GM23338 (cell line): ENCODE data around the gene METTL24. TPM values are rescaled to one million over a fixed set of nuclear protein-coding genes. Genes with fewer than 3 reads are reported as not detected.

Experiments
- ATAC-seq: fragments of 200-7000 bp; cut with Tn5 transposase; 3 replicates; pipeline ENCODE4 v1.9.1; 2020
- DNase-seq: peaks from one replicate; pipeline ENCODE4 v3.0.0-alpha.2; 2015; ENCODE audit warnings: low spot score
- H2AFZ ChIP-seq: fragments of 200-600 bp; sonication (generic); 2 replicates; pipeline ENCODE4 v1.8.0; 2016; ENCODE audit warnings: antibody characterized with exemption, mild to moderate bottlenecking, moderate library complexity
- H3F3A ChIP-seq: fragments of 200-600 bp; sonication (generic); replicated peaks from 2 replicates; pipeline ENCODE4 v1.8.0; 2017; ENCODE audit warnings: antibody characterized with exemption, mixed run types, low read depth
- H3K27ac ChIP-seq: fragments of 200-600 bp; sonication (generic); 2 replicates; pipeline ENCODE4 v1.6.1; 2016; ENCODE audit warnings: low read depth
- H3K27me3 ChIP-seq: fragments of 200-600 bp; sonication (generic); 2 replicates; pipeline ENCODE4 v1.8.0; 2016; ENCODE audit warnings: mild to moderate bottlenecking, mixed run types, moderate library complexity; ENCODE audit not compliant: insufficient read depth
- H3K36me3 ChIP-seq: fragments of 200-600 bp; sonication (generic); 2 replicates; pipeline ENCODE4 v1.8.0; 2016; ENCODE audit warnings: mild to moderate bottlenecking; ENCODE audit not compliant: insufficient read depth
- H3K4me1 ChIP-seq: fragments of 200-600 bp; sonication (generic); 2 replicates; pipeline ENCODE4 v1.8.0; 2016; ENCODE audit warnings: mild to moderate bottlenecking, moderate library complexity; ENCODE audit not compliant: insufficient read depth
- H3K4me2 ChIP-seq: fragments of 200-600 bp; sonication (generic); 2 replicates; pipeline ENCODE4 v1.7.1; 2017; ENCODE audit warnings: mixed run types
- H3K4me3 ChIP-seq: fragments of 200-600 bp; sonication (generic); 2 replicates; pipeline ENCODE4 v1.6.1; 2016; ENCODE audit warnings: mixed run types
- H3K79me2 ChIP-seq: fragments of 200-600 bp; sonication (generic); replicated peaks from 2 replicates; pipeline ENCODE4 v1.8.0; 2017; ENCODE audit warnings: mild to moderate bottlenecking; ENCODE audit not compliant: insufficient read depth
- H3K9me2 ChIP-seq: fragments of 200-600 bp; sonication (generic); 2 replicates; pipeline ENCODE4 v1.8.0; 2017; ENCODE audit not compliant: insufficient read depth
- H4K20me1 ChIP-seq: fragments of 200-600 bp; sonication (generic); replicated peaks from 2 replicates; pipeline ENCODE4 v1.8.0; 2017; ENCODE audit warnings: mild to moderate bottlenecking; ENCODE audit not compliant: insufficient read depth
- H3K27ac Mint-ChIP-seq: 2 replicates; pipeline ENCODE4 v1.8.0; 2020; ENCODE audit warnings: inconsistent platforms, mild to moderate bottlenecking, moderate library complexity, mixed read lengths
- H3K27me3 Mint-ChIP-seq: 3 replicates; pipeline ENCODE4 v1.8.0; 2022; ENCODE audit warnings: low read depth, mild to moderate bottlenecking, moderate library complexity, mixed read lengths, inconsistent platforms; ENCODE audit not compliant: insufficient read depth, poor library complexity
- H3K36me3 Mint-ChIP-seq: 3 replicates; pipeline ENCODE4 v1.8.0; 2021; ENCODE audit warnings: low read depth, mild to moderate bottlenecking, inconsistent platforms, moderate library complexity, mixed read lengths
- H3K4me1 Mint-ChIP-seq: 3 replicates; pipeline ENCODE4 v1.8.0; 2020; ENCODE audit warnings: mild to moderate bottlenecking, inconsistent platforms, mixed read lengths
- H3K4me3 Mint-ChIP-seq: 3 replicates; pipeline ENCODE4 v1.8.0; 2021; ENCODE audit warnings: moderate library complexity, mild to moderate bottlenecking, inconsistent platforms, mixed read lengths
- H3K9me3 Mint-ChIP-seq: 3 replicates; pipeline ENCODE4 v1.8.0; 2020; ENCODE audit warnings: moderate library complexity, mild to moderate bottlenecking, inconsistent platforms, mixed read lengths
- CREB1 ChIP-seq: fragments of 250-450 bp; sonication (Bioruptor Pico); IDR thresholded peaks from 2 replicates; pipeline ENCODE4 v1.5.0; 2020; ENCODE audit warnings: low read depth, mild to moderate bottlenecking, moderate library complexity
- EZH2 ChIP-seq: fragments of 200-600 bp; sonication (generic); IDR thresholded peaks from one replicate; pipeline ENCODE4 v1.8.0; 2017; ENCODE audit warnings: antibody characterized with exemption, mild to moderate bottlenecking, low read depth; ENCODE audit not compliant: unreplicated experiment
- EZH2phosphoT487 ChIP-seq: fragments of 200-600 bp; sonication (generic); IDR thresholded peaks from one replicate; pipeline ENCODE4 v1.8.1; 2018; ENCODE audit warnings: antibody characterized with exemption; ENCODE audit not compliant: unreplicated experiment
- POLR2AphosphoS5 ChIP-seq: IDR thresholded peaks from 2 replicates; pipeline ENCODE4 v1.6.1; 2016; ENCODE audit warnings: antibody characterized with exemption, low read depth
- STAT1 ChIP-seq: IDR thresholded peaks from one replicate; pipeline ENCODE4 v1.6.1; 2016; ENCODE audit warnings: antibody characterized with exemption; ENCODE audit not compliant: unreplicated experiment
- ZNF114 ChIP-seq: fragments of 250-450 bp; sonication (Bioruptor Pico); IDR thresholded peaks from 2 replicates; pipeline ENCODE4 v1.5.0; 2020; ENCODE audit warnings: mild to moderate bottlenecking, moderate library complexity
- ZNF331 ChIP-seq: fragments of 250-450 bp; sonication (Bioruptor Pico); IDR thresholded peaks from 2 replicates; pipeline ENCODE4 v1.5.0; 2020; ENCODE audit warnings: low read depth, mild to moderate bottlenecking, moderate library complexity
- polyA plus RNA-seq: library from polyadenylated mRNA; unstranded; fragments of >200 nt; fragmentation: Nextera tagmentation; extraction: Ambion mirVana; gene quantifications from 2 replicates; pipeline ENCODE4 v1.2.1, GENCODE V29; 2016
- total RNA-seq: library from RNA; depleted of rRNA; stranded (reverse); fragments of >200 nt; shearing (Covaris generic); gene quantifications from 2 replicates; pipeline ENCODE4 v1.2.3, GENCODE V29; 2014
- TF ChIP-seq, protein P1 (sequence below), 2 experiments: fragments of 200-600 bp in 1 of 2; sonication (generic) in 1 of 2; conservative IDR thresholded peaks; 2 replicates each; pipeline versions ENCODE4 v1.5.1 to v1.6.1; 2016 to 2017; ENCODE audit warnings: antibody characterized with exemption in 2 of 2, low read depth in 2 of 2, mild to moderate bottlenecking in 2 of 2, moderate library complexity in 1 of 2
- TF ChIP-seq, protein P2 (sequence below): IDR thresholded peaks from one replicate; pipeline ENCODE4 v1.6.1; 2018; ENCODE audit warnings: antibody characterized with exemption; ENCODE audit not compliant: unreplicated experiment

The METTL24 gene
- total and polyA plus RNA-seq, 2 experiments from 2014 or later = 0.35 TPM; not detected in 1

DNA sequence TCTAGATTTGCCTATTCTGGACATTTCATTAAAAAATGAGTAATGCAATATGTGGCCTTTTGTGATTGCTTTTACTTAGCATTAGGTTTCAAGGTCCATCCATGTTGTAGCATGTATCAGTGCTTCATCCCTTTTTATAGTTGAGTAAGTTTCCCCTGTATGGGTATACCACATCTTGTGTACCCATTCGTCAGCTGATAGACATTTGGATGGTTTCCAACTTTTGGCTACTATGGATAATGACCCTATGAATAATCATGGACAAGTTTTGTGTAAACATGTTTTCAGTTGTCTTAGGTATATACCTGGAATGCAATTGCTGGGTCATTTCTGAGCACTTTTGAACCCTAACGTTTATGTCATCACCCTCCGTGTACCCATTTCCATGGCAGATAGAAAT, 15.4 kb downstream of the METTL24 start:
- Histone ChIP-seq H3K4me3 (no peak overlapping the region), H3K27ac (no peak overlapping the region), H2AFZ (no peak overlapping the region), H3K36me3 (no peaks in the 10 kb centered on the region), H4K20me1 (no peaks in the 10 kb centered on the region), H3K9me2 (no peaks in the 10 kb centered on the region), H3K4me2 (no peak overlapping the region), H3K27me3 (no peaks in the 10 kb centered on the region), H3K4me1 (no peaks in the 10 kb centered on the region), H3F3A (no peaks in the 10 kb centered on the region), H3K79me2 (no peaks in the 10 kb centered on the region)
- DNase-seq = no peak
- TF ChIP-seq STAT1 (no peak), CREB1 (CRISPR knock-in tag) (no peak), POLR2AphosphoS5 (no peak), ZNF331 (CRISPR knock-in tag) (no peak), EZH2 (no peak)
- no peak overlapping the region for H3K27ac Mint-ChIP-seq
- H3K4me1 Mint-ChIP-seq = peaks cover 8% of the 10 kb centered on the region
- no peaks in the 10 kb centered on the region for H3K36me3 Mint-ChIP-seq
- no peaks in the 10 kb centered on the region for H3K9me3 Mint-ChIP-seq
- no peaks in the 10 kb centered on the region for H3K27me3 Mint-ChIP-seq
- H3K4me3 Mint-ChIP-seq = no peak overlapping the region
- no peak for ATAC-seq

DNA sequence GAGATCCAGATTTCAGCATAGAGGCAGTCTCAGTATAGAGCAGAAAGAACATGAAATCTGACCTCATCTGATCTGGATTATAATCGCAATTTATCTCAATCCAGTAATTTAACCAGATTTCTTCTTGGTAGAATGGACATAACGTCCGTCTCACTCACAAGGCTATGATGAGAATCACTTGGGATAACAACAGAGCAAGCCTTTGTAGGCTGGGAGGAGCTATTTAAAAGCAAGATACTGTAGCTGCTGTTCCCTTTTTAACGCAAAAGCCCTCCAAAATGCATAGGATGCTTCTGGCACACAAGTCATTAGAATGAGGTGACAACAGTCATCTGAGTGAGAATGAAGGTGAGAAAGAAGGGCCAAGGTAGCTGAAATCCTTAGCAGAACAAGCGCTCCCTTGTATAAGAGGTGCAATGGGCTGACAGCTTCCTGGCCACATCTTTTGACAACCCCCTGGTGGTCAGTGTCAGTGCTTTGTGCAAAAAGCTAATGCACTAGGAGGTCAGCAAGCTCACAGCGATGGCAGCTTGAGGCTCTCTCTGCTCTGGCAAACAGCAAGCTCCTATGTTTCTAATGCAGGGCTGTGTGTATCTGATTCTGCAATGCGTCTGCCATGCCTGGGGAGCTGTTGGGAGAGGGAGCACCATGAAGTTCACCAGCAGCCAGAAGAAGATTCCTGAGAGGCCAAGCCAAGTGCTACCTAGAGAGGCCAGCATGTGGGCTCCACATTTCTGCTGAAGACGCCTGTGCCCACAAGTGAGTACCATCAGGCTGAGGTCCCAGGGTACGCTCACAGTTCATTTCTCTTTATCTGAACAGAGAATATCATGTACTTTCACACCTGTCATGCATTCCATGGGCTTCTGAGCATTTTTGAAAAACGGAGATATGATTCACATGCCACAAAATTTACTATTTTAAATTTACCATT, 16.2 kb downstream of the METTL24 start:
- peak; percentile 97 for ATAC-seq
- no peak overlapping the region for H3K4me3 ChIP-seq
- no peaks in the 10 kb centered on the region for H3F3A ChIP-seq
- Mint-ChIP-seq H3K27ac (no peak overlapping the region), H3K4me3 (no peak overlapping the region), H3K27me3 (no peaks in the 10 kb centered on the region), H3K4me1 (peaks cover 8% of the 10 kb centered on the region), H3K36me3 (no peaks in the 10 kb centered on the region), H3K9me3 (no peaks in the 10 kb centered on the region)
- peak; percentile 79 for DNase-seq
- H4K20me1 ChIP-seq = no peaks in the 10 kb centered on the region
- TF ChIP-seq, protein P1, sequence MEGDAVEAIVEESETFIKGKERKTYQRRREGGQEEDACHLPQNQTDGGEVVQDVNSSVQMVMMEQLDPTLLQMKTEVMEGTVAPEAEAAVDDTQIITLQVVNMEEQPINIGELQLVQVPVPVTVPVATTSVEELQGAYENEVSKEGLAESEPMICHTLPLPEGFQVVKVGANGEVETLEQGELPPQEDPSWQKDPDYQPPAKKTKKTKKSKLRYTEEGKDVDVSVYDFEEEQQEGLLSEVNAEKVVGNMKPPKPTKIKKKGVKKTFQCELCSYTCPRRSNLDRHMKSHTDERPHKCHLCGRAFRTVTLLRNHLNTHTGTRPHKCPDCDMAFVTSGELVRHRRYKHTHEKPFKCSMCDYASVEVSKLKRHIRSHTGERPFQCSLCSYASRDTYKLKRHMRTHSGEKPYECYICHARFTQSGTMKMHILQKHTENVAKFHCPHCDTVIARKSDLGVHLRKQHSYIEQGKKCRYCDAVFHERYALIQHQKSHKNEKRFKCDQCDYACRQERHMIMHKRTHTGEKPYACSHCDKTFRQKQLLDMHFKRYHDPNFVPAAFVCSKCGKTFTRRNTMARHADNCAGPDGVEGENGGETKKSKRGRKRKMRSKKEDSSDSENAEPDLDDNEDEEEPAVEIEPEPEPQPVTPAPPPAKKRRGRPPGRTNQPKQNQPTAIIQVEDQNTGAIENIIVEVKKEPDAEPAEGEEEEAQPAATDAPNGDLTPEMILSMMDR (conservative IDR thresholded peaks at IDR 0.05; ENCODE audit: low read depth in 2 of 2) = peak; percentile 64 to 74
- no peak for TF ChIP-seq EZH2
- no peak overlapping the region for H3K4me2 ChIP-seq
- no peak overlapping the region for H2AFZ ChIP-seq
- H3K36me3 ChIP-seq = no peaks in the 10 kb centered on the region
- no peaks in the 10 kb centered on the region for H3K4me1 ChIP-seq
- no peak overlapping the region for H3K27ac ChIP-seq
- H3K27me3 ChIP-seq = no peaks in the 10 kb centered on the region
- H3K79me2 ChIP-seq = no peaks in the 10 kb centered on the region
- H3K9me2 ChIP-seq = no peaks in the 10 kb centered on the region

DNA sequence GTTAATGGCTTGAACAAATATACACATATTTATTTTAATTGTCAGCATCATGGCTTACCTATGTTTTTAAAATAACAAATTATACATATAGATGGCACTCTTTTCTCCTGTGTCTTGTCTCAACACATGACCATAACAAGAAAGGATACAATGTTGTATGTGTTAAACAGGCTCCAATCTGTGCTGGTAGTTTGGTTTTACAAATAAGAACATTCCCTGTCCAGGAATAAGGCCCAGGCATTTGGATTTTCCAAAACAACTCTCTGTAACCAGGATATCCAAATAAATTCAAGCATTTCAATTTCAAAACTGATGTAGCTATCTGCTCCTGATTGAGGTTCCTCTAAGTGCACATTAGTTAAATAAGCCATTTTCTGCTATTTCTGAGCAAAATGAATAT, 17.1 kb downstream of the METTL24 start:
- no peaks in the 10 kb centered on the region for H3K9me3 Mint-ChIP-seq
- H3K4me2 ChIP-seq = no peak overlapping the region
- ATAC-seq (no peak), DNase-seq (no peak)
- peaks cover 8% of the 10 kb centered on the region for H3K4me1 Mint-ChIP-seq
- no peaks in the 10 kb centered on the region for H3F3A ChIP-seq
- H3K27ac ChIP-seq = no peak overlapping the region
- peaks cover 4% of the 10 kb centered on the region for H3K27me3 Mint-ChIP-seq
- no peaks in the 10 kb centered on the region for H3K9me2 ChIP-seq
- H3K4me3 ChIP-seq = no peak overlapping the region
- H4K20me1 ChIP-seq = no peaks in the 10 kb centered on the region
- no peaks in the 10 kb centered on the region for H3K4me1 ChIP-seq
- no peaks in the 10 kb centered on the region for H3K36me3 Mint-ChIP-seq
- H3K79me2 ChIP-seq = no peaks in the 10 kb centered on the region
- H3K4me3 Mint-ChIP-seq = no peak overlapping the region
- no peak overlapping the region for H2AFZ ChIP-seq
- no peaks in the 10 kb centered on the region for H3K27me3 ChIP-seq
- no peaks in the 10 kb centered on the region for H3K36me3 ChIP-seq
- H3K27ac Mint-ChIP-seq = no peak overlapping the region
- TF ChIP-seq, protein P2, sequence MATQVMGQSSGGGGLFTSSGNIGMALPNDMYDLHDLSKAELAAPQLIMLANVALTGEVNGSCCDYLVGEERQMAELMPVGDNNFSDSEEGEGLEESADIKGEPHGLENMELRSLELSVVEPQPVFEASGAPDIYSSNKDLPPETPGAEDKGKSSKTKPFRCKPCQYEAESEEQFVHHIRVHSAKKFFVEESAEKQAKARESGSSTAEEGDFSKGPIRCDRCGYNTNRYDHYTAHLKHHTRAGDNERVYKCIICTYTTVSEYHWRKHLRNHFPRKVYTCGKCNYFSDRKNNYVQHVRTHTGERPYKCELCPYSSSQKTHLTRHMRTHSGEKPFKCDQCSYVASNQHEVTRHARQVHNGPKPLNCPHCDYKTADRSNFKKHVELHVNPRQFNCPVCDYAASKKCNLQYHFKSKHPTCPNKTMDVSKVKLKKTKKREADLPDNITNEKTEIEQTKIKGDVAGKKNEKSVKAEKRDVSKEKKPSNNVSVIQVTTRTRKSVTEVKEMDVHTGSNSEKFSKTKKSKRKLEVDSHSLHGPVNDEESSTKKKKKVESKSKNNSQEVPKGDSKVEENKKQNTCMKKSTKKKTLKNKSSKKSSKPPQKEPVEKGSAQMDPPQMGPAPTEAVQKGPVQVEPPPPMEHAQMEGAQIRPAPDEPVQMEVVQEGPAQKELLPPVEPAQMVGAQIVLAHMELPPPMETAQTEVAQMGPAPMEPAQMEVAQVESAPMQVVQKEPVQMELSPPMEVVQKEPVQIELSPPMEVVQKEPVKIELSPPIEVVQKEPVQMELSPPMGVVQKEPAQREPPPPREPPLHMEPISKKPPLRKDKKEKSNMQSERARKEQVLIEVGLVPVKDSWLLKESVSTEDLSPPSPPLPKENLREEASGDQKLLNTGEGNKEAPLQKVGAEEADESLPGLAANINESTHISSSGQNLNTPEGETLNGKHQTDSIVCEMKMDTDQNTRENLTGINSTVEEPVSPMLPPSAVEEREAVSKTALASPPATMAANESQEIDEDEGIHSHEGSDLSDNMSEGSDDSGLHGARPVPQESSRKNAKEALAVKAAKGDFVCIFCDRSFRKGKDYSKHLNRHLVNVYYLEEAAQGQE = no peak
- TF ChIP-seq ZNF331 (CRISPR knock-in tag) = no peak
- TF ChIP-seq, protein P1 (conservative IDR thresholded peaks at IDR 0.05; ENCODE audit: low read depth in 2 of 2) = no peak
- no peak for TF ChIP-seq EZH2
- no peak for TF ChIP-seq ZNF114 (CRISPR knock-in tag)
- TF ChIP-seq EZH2phosphoT487 = no peak
